HG03066 (cell line): ENCODE data around the gene UGGT1.

ENCODE experiments used
- ATAC-seq: cut with Tn5 transposase; IDR thresholded peaks from one replicate; pipeline ENCODE4 v1.9.1; 2021; ENCODE audit warnings: low read depth; ENCODE audit not compliant: unreplicated experiment

The UGGT1 gene

DNA sequence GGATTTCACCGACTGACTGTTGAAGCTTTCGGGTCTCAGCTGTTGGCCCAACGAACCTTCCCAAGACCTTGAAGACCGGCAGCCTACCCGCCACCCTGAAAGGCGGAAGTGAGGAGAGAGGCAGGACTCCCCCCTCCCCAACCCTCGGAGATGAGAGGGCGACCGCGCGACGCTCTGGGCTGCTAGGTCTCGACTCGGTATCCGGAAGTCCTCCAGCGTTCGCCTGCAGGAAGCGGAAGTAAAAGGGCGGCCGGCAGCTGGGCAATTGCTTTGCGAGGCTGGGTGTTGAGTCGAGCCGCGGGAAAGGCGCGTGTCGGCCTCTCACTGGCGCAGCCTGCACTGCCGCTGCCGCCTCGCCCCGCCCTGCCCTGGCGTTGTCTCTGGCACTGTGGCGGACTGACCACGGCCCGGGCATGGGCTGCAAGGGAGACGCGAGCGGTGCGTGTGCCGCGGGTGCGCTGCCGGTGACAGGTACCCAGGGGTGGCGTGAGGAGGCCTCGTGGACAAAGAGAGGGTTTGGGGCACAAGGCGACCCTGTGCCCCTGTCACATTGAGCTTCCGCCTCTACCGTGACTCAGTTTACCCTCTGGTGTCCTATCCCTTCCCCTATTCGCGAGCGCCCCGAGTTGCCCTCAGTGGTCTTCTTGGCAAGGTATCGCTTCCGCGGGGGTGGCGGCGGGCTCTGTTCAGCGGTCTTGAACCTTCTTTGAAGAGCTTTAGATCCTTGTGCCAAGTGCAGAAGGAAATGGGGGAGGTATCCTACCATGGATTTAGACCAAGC lies at the start of gene UGGT1:
UGGT1 (plus strand) TSS at position 256 of the 781 bp plus-strand sequence; CDS start at position 414, 158 bp downstream.
- ATAC-seq: peak; percentile 98

DNA sequence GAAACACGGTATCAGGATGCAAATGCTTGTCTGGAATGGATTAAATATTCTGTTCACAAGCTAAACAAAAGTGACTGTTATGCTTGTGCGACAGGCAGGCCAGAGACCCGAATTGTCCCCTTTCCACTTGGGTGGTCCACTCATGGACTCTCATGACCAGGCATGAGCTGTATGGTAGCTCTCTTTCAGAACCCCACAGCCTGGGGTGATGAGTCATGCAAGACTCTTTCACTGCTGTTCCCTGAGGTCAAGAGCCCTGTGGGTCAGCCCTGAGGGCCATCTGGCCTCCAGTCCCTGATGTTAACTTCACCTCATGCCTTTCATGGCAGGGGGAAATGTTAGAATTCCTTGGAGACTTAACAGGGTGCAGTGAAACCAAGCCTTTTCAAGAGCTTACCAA lies 49.4 kb upstream of the UGGT1 start:
- ATAC-seq: no peak

GRCh38 chr2:128043041-128043440 lies 48.0 kb upstream of the UGGT1 start:
- ATAC-seq: no peak

- no peak for ATAC-seq
Measured at GRCh38 chr2:128053331-128053730, 37.7 kb upstream of the UGGT1 start.

DNA sequence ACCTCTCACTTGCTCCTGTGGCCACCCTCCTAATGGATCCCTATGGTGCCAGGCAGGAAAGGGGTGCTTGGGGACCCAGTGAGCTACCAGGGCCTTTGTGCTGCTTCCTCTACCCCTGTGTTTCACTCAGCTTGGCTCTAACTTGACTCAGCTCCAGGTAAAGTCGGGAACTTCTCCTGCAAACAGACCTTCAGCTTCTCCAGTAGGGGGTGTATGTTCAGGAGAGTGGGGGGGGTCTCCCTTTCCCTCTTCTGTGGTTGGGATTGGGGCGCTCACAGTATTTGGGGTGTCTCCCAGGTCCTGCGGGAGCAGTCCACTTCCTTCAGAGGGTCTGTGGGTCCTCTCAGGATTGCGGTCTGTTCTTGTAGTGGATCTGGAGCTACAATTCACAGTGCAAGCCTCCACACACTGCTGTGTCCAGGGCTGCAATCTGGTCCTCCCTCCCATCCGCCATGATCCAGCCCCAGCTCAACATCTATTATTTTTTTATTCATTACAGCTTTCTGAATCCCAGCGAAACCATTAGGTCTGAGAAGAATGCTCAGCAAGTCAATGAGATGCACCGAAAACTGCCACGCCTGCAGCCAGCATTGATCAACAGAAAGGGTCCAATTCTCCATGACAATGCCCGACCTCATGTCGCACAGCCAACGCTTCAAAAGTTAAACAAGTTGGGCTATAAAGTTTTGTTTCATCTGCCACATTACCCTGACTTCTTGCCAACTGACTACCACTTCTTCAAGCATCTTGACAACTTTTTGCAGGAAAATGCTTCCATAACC lies 36.7 kb upstream of the UGGT1 start:
- ATAC-seq: no peak

- ATAC-seq: no peak
Measured at GRCh38 chr2:128057334-128057733, 33.7 kb upstream of the UGGT1 start.

DNA sequence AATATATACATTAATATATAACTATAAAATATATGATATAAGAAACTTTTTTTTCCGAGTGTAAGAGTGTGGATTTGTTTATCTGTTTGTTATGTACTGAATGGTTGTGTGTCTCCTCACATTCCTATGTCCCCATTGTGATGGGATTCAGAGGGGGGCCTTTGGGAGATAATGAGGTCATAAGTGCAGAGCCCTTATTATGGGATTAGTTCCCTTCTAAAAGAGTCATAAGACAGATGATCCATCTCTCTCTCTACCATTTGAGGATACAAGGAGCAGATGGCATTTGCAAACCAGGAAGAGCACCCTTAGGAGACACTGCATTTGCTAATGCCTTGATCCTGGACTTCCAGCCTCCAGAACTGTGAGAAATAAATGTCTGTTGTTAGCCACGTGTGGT lies 32.9 kb upstream of the UGGT1 start:
- no peak for ATAC-seq

- no peak for ATAC-seq
Measured at GRCh38 chr2:128062571-128062970, 28.4 kb upstream of the UGGT1 start.

- ATAC-seq: no peak
Measured at GRCh38 chr2:128064353-128064752, 26.6 kb upstream of the UGGT1 start.

- ATAC-seq: no peak
Measured at GRCh38 chr2:128069769-128070168, 21.2 kb upstream of the UGGT1 start.

DNA sequence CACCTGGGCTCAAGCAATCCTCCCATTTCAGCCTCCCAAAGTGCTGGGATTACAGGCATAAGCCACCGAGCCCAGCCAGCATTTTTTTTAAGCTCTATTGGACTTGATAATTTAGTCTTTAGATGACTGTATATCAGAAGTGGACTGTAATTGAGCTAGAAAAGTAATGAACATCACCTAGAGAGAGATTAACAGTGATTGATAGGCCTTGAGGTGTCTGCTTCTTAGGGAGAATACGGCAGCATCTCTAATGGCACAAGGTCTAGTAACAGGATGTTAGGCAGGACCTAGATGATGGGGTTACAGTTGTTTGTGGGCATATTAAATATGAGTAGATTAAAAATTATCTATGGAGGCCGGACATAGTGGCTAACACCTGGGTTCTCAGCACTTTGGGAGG lies 17.7 kb upstream of the UGGT1 start:
- no peak for ATAC-seq

DNA sequence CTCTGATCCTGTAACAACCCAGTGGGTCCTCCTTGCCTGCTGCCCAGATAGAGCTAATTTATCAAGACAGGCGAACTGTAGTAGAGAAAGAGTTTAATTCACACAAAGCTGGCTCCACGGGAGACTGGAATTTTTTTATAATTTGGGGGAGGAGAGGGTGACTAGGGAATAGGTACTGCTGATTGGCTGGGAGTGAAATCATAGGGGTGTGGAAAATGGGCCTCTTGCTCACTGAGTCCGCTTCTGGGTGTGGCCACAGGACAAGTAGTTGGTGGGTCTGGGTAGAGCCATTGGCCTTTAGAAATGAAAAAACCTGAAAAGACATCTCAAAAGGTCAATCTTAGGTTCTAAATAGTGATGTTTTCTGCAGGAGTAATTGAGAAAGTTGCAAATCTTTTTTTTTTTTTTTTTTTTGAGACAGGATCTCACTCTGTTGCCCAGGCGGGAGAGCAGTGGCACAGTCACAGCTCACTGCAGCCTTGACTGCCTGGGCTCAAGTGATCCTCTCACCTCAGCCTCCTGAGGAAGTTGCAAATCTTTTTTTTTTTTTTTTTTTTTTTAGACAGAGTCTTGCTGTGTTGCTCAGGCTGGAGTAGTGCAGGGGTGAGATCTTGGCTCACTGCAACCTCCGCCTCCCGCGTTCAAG lies 14.4 kb upstream of the UGGT1 start:
- no peak for ATAC-seq

DNA sequence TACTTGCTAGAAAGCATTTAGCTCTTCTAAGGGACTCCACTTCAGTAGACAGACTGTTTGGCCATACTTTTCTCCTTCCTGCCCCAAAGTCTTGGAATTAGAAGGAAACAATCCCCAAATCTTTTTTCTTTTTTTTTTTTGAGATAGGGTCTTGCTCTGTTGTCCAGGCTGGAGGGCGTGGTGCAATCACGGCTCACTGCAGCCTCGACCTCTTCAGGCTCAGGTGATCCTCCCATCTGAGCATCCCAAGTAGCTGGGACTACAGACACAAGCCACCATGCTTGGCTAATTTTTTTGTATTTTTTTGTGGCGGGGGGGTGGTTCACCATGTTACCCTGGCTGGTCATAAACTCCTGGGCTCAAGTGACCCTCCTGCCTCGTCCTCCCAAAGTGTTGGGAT lies 6.2 kb upstream of the UGGT1 start:
- no peak for ATAC-seq

GRCh38 chr2:128086244-128086643 lies 4.8 kb upstream of the UGGT1 start:
- no peak for ATAC-seq

DNA sequence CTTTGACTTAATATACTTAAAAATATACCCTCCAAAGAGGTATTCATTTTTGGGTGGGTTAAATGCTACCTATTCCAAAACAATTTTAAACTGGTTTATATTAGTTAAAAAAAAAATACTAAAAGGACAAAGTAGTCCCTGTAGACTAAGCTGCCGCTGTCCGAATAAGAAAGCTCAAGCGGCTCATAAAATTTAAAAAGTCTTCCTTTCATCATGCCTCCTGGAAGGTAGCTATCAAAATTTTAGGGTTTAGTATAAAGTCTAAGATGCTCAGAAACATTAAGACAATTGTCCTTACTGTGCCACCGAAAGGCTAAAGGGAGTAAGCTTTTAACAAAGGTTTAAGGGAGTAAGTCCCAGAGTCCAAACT lies 440 bp upstream of the UGGT1 start:
- no peak for ATAC-seq

DNA sequence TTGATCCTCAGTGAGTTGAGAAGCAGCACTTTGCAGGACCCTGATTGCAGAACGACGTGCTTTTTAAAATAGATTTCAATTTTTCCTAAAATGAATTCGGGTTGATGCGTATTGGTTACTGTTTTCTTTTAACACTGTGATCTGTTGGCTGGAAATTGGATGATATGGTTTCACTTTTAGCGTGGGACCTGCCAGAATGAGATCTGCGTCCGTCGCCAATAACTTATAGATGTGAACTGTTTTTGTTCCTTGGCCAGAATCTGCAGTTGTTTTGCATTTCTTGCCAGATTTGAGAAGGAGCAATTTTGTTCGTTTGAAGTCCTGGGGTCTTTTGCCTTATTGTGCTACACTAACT lies 703 bp downstream of the UGGT1 start:
- no peak for ATAC-seq

DNA sequence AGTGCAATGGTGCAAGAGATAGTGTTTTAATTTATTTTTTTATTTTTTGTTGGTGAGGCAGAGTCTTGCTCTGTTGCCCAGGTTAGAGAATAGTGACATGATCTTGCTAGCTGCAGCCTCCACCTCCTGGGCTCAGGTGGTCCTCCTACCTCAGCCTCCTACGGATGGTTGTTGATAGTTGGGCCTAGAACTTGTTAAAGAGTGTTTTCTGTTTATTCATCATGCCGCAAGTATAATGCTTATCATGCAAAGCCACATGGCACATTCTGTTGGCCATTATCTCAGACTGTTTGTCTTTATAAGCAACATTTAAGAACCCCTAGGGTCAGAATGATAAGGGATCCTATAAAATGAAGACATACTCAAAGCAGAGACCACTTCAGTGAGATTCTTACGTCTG lies 1.7 kb downstream of the UGGT1 start:
- ATAC-seq: no peak

GRCh38 chr2:128093762-128094161 lies 2.8 kb downstream of the UGGT1 start:
- ATAC-seq: no peak

DNA sequence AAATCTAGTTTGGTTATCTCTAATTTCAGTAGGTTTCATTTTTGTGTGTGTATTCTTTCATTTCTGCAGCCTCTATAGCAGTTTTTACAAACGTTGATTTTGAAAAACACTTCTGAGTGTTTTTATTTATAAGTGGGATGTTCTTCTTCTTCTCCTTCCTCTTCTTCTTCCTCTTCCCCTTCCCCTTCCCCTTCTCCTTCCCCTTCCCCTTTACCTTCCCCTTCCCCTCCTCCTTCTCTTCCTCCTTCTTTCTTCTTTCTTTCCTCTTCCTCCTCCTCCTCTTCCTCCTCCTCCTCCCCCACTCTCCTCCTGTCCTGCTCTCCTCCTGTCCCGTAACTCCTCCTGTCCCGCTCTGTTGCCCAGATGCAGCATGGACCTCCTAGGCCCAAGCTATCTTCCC lies 4.2 kb downstream of the UGGT1 start:
- ATAC-seq: no peak

DNA sequence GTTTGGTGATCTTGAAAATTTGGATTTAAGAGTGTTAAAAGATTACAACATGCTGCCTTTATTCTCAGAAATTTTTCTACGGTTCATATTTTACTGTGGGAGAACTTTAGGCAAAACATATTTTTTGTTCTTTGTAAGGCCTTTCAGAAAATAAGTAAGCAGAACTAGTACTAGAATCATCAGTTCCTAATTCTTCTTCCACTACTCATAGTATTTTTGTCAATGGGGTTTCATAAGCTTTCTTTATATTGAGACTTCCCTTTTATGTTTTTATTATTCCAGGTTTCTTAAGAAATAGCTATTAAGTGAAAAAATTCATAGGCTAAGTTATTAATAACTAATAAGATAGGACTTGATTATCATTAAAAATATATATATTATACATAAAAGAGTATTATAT lies 12.4 kb downstream of the UGGT1 start:
- ATAC-seq: no peak

- no peak for ATAC-seq
Measured at GRCh38 chr2:128105072-128105471, 14.1 kb downstream of the UGGT1 start.

DNA sequence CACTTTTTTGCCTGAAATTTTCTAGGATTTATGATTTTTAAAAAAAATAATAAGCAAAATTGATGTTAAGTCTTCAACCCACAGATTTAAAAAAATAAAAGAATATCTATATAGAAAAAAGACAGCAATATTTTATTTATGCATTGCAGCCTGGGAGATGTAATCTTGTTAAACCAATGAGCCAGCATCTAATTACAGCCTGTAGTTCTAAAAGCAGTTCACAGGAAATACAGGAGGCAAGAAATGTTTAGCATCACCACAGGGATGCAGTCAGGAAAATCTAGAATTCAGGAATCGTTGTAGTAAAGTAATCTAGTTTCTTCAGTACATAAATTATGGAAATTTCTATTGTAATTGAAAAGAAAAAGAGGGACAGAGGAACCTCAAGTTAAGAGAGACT lies 17.2 kb downstream of the UGGT1 start:
- no peak for ATAC-seq
